Measurements from ENCODE around the gene CD82. TPM values are rescaled to one million over a fixed set of nuclear protein-coding genes. Genes with fewer than 3 reads are reported as not detected.

CD82 gene
- total and polyA plus RNA-seq, 12 donors, result 2.3 to 53.4 (median 17.8) TPM

DNA sequence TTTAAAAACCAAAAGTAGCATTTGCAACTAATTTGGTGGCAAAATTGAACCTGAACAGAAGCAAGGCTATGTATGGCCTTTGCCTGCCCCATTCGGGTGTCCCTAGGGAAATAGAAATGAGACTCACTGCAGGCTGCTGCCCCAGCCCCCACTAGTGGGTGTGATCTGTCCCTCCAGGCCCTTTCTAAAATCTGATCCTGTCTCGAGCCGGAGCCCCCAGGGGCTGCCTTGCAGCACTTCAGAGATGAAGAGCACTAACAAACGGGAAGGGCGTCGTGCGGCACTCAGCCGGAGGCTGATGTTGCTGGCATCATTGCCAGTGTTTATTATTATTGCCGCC, 43.2 kb downstream of the CD82 start:
- DNase-seq, result no peak
- intact Hi-C loops (cut with DNase I), result no loop called here
- no peaks in the 10 kb centered on the region for H3K36me3 ChIP-seq (replicated peaks in 1 of 2)
- 87 to 96% (median 94%) methylated on average over 9 of the region's 9 CpGs for WGBS, 4 donors
- TF ChIP-seq, protein P1, sequence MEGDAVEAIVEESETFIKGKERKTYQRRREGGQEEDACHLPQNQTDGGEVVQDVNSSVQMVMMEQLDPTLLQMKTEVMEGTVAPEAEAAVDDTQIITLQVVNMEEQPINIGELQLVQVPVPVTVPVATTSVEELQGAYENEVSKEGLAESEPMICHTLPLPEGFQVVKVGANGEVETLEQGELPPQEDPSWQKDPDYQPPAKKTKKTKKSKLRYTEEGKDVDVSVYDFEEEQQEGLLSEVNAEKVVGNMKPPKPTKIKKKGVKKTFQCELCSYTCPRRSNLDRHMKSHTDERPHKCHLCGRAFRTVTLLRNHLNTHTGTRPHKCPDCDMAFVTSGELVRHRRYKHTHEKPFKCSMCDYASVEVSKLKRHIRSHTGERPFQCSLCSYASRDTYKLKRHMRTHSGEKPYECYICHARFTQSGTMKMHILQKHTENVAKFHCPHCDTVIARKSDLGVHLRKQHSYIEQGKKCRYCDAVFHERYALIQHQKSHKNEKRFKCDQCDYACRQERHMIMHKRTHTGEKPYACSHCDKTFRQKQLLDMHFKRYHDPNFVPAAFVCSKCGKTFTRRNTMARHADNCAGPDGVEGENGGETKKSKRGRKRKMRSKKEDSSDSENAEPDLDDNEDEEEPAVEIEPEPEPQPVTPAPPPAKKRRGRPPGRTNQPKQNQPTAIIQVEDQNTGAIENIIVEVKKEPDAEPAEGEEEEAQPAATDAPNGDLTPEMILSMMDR (IDR thresholded peaks at IDR 0.05), result no peak
- TF ChIP-seq POLR2A (IDR thresholded peaks at IDR 0.05), result no peak
- H3K27ac ChIP-seq, result no peak overlapping the region
- no peaks in the 10 kb centered on the region for H3K4me1 ChIP-seq (replicated peaks in 1 of 2)
- H3K27me3 ChIP-seq, result no peaks in the 10 kb centered on the region
- H3K9me3 ChIP-seq (replicated peaks in 1 of 3), result no peaks in the 10 kb centered on the region
- no peak overlapping the region for H3K4me3 ChIP-seq

DNA sequence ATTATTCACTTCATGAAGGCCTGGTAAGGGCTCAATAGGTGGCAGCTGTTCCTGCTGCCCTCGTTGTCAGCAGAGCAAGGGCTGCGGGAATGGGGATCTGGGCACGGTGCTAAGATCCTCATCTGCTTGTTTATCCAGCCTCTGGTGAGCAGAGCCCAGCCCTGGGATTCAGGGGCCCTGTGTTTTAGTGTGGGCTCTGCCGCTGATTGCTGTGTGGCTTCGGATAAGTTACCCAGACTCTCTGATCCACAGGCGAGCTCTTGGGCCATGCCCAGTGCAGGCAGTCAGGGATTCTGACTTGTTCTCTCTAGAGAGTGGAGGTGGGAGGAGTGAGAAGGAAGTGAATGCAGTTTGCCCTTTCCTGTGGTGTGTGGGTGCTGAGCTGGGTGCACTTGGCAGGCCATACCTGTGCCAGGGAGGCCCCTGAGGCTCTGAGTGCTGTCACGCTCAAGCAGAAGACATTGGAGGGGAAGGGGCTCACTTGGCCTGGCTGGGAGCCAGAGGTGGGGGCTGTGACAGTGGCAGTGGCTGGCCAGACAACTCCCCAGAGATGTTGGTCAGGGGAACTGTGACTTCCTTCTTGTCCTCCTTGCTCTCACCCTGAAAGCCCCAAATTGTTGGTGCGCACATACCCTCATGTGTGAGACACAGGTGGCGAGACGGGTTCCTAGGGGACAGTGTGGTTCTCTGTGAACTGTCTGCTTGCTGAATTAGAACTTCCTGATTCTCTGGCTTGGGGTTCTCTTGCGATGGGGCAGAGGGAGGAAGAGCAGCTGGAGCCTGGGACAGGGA, 43.7 kb downstream of the CD82 start:
- intact Hi-C loops (cut with DNase I), result no loop called here
- no peaks in the 10 kb centered on the region for H3K27me3 ChIP-seq
- no peak overlapping the region for H3K27ac ChIP-seq
- no peaks in the 10 kb centered on the region for H3K4me1 ChIP-seq (replicated peaks in 1 of 2)
- TF ChIP-seq POLR2A (IDR thresholded peaks at IDR 0.05), result no peak
- TF ChIP-seq, protein P1 (IDR thresholded peaks at IDR 0.05), result no peak
- H3K36me3 ChIP-seq (replicated peaks in 1 of 2), result no peaks in the 10 kb centered on the region
- no peak overlapping the region for H3K4me3 ChIP-seq
- no peaks in the 10 kb centered on the region for H3K9me3 ChIP-seq (replicated peaks in 1 of 3)
- DNase-seq, result no peak
- WGBS, 4 donors, result 74 to 84% (median 80%) methylated on average over 7 to 11 of the region's 11 CpGs

DNA sequence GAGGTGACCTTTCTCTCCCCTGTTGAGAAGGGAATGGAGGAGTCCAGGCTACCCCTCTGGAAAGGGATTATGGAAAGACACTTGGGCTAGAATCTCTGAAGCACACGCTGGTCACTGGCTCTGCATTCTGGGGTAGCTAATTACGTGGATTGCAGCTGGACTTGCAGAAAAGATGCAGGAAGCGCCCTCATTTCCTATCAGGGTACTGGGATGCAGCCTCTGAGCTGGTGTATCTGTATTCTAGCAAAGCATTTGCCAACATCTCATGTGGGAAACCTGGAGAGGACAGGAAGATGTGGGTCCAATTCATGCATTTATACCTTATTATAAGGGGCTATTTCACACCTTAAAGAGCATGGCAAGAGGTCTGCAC, 44.3 kb downstream of the CD82 start:
- H3K27me3 ChIP-seq, result no peaks in the 10 kb centered on the region
- intact Hi-C loops (cut with DNase I), result no loop called here
- TF ChIP-seq, protein P1 (IDR thresholded peaks at IDR 0.05), result no peak
- TF ChIP-seq POLR2A (IDR thresholded peaks at IDR 0.05), result no peak
- DNase-seq, result no peak
- no peak overlapping the region for H3K4me3 ChIP-seq
- no peak overlapping the region for H3K27ac ChIP-seq
- 71 to 87% (median 85%) methylated on average over 3 of the region's 3 CpGs for WGBS, 4 donors
- no peaks in the 10 kb centered on the region for H3K36me3 ChIP-seq (replicated peaks in 1 of 2)
- H3K4me1 ChIP-seq (replicated peaks in 1 of 2), result no peaks in the 10 kb centered on the region
- no peaks in the 10 kb centered on the region for H3K9me3 ChIP-seq (replicated peaks in 1 of 3)

DNA sequence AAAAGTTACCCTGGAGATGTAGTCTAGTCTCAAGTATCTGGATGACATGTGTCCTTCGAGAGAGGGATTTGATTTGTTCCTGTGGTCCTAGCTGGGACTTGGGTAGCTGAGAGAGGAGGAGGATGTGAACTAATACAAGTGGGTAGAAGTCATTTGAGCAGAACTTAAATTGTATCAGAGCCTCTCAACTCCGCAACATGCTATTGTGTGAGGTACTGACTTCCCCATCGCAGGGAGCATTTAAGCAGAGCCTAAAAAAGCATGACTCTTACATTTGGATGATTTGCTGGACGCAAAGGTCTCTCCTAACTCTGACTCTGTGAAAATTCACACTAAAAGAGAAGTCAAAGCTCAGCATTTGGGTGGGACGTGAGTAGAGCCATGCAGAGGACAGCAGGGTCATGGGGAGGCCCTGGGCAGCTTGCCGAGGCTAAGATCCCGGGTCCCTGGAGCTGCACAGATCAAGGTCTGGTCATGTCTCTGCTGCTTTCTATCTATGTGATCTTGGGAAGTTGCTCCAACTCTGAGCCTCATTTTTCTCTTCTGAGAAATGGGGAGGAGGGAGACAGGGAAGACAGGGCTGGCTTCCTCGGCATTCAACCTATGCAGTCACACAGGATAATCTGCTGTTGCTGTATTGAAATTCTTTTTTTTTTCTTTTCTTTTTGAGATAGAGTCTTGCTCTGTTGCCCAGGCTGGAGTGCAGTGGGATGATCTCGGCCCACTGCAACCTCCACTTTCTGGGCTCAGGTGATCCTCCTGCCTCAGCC, 44.9 kb downstream of the CD82 start:
- TF ChIP-seq POLR2A (IDR thresholded peaks at IDR 0.05), result no peak
- TF ChIP-seq, protein P1 (IDR thresholded peaks at IDR 0.05), result no peak
- H3K4me3 ChIP-seq, result no peak overlapping the region
- H3K27me3 ChIP-seq, result no peaks in the 10 kb centered on the region
- intact Hi-C loops (cut with DNase I), result no loop called here
- DNase-seq, result no peak
- no peaks in the 10 kb centered on the region for H3K4me1 ChIP-seq (replicated peaks in 1 of 2)
- no peaks in the 10 kb centered on the region for H3K9me3 ChIP-seq (replicated peaks in 1 of 3)
- WGBS, 4 donors, result 84 to 92% (median 88%) methylated on average over 8 to 9 of the region's 9 CpGs
- no peaks in the 10 kb centered on the region for H3K36me3 ChIP-seq (replicated peaks in 1 of 2)
- no peak overlapping the region for H3K27ac ChIP-seq
